Measurements from ENCODE around the gene GNAS. TPM values are rescaled to one million over a fixed set of nuclear protein-coding genes. Genes with fewer than 3 reads are reported as not detected.

Gene GNAS
- total and polyA plus RNA-seq, 10 of the 15 experiments (the other 5 are each of a cell fraction or from before 2014, with no cell fraction given) = 209 to 950 (median 394) TPM

- DNase-seq (ENCODE audit: low read depth, low spot score) = no peak
- RAD21 ChIA-PET (ENCODE audit: unreplicated experiment) = interaction anchor here (1.9 kb wide), 1 partner anchor 13 kb away, joined by 4 read pairs; no protein-coding TSS in a partner anchor
- Histone ChIP-seq H2AFZ (ENCODE audit: control insufficient read depth, low read depth, low read length) (no peak overlapping the region), H3K4me1 (ENCODE audit: control insufficient read depth, insufficient read depth, low read length) (peaks cover 16% of the 10 kb centered on the region), H3K79me2 (ENCODE audit: control insufficient read depth, insufficient read depth, low read length) (peaks cover 3% of the 10 kb centered on the region), H3K9me3 (replicated peaks; ENCODE audit: control insufficient read depth, insufficient read depth, low read length) (no peaks in the 10 kb centered on the region), H4K20me1 (ENCODE audit: control insufficient read depth, insufficient read depth) (no peaks in the 10 kb centered on the region), H3K36me3 (ENCODE audit: control insufficient read depth in 2 of 2, insufficient read depth in 2 of 2, low read length in 1 of 2) (no peaks in the 10 kb centered on the region), H3K4me3 (no peak overlapping the region), H3K27ac (ENCODE audit: control insufficient read depth, insufficient read depth) (no peak overlapping the region), H3K9ac (ENCODE audit: control insufficient read depth, insufficient read depth, low read length) (no peak overlapping the region), H3K27me3 (replicated peaks in 1 of 2; ENCODE audit: control insufficient read depth in 2 of 2, insufficient read depth in 2 of 2, low read length in 1 of 2) (no peaks in the 10 kb centered on the region), H3K4me2 (ENCODE audit: control insufficient read depth, insufficient read depth) (no peak overlapping the region)
- 97% methylated on average over 9 of the region's 9 CpGs for WGBS (ENCODE audit: insufficient coverage, insufficient replicate concordance, low lambda C conversion rate, missing lambda C conversion rate)
- FAIRE-seq = no peak
- no peak for ATAC-seq
- BruUV-seq (replicated peaks) = no TSS peak
- intact Hi-C loops (cut with micrococcal nuclease; ENCODE audit: unreplicated experiment) (no loop called here), in situ Hi-C loops (cut with MboI) (no loop called here)
- CTCF ChIA-PET = interaction anchor here (0.9 to 2.8 kb wide), 3 partner anchors 13 to 649 kb away, joined by 3 to 12 read pairs (median 3); no protein-coding TSS in a partner anchor
- SMC1A ChIA-PET (ENCODE audit: uncharacterized antibody, unreplicated experiment) = interaction anchor here (1.3 kb wide), 2 partner anchors 125 to 324 kb away, joined by 4 to 5 read pairs; no protein-coding TSS in a partner anchor
- POLR2A ChIA-PET = no interaction called here
- TF ChIP-seq NFYB (IDR thresholded peaks at IDR 0.05; ENCODE audit: insufficient read depth, low read depth, low read length) (no peak), WRNIP1 (IDR thresholded peaks at IDR 0.05; ENCODE audit: borderline replicate concordance, low read depth, low read length) (no peak), PAX8 (IDR thresholded peaks at IDR 0.05) (no peak), TBL1XR1 (IDR thresholded peaks at IDR 0.05; ENCODE audit: low read depth, low read length) (no peak), MAX (IDR thresholded peaks at IDR 0.05; ENCODE audit: low read depth, low read length) (no peak), IRF5 (IDR thresholded peaks at IDR 0.05; ENCODE audit: borderline replicate concordance) (no peak), NR2C2 (IDR thresholded peaks at IDR 0.05; ENCODE audit: borderline replicate concordance, control insufficient read depth, insufficient read length, low read depth) (no peak), STAT3 (IDR thresholded peaks at IDR 0.05; ENCODE audit: low read depth, low read length) (no peak), RAD21 (IDR thresholded peaks at IDR 0.05; ENCODE audit: insufficient read depth, low read depth, low read length) (no peak), NRF1 (conservative IDR thresholded peaks at IDR 0.05; ENCODE audit: low read depth, low read length) (no peak), SMAD5 (IDR thresholded peaks at IDR 0.05; ENCODE audit: low read depth) (no peak), BHLHE40 (IDR thresholded peaks at IDR 0.05; ENCODE audit: borderline replicate concordance in 1 of 2, low read depth in 2 of 2, low read length in 1 of 2) (no peak), REST (IDR thresholded peaks at IDR 0.05; ENCODE audit: low read depth, low read length) (no peak), ZBTB11 (CRISPR knock-in tag; IDR thresholded peaks at IDR 0.05) (no peak), RB1 (IDR thresholded peaks at IDR 0.05; ENCODE audit: borderline replicate concordance) (no peak), CHD1 (IDR thresholded peaks at IDR 0.05; ENCODE audit: low read depth, low read length) (no peak), ZNF217 (IDR thresholded peaks at IDR 0.05) (no peak)
Measured at GRCh38 chr20:58883241-58883691, 30.8 kb downstream of the GNAS start.
